Lower leg skin (tissue), 4 donors: ENCODE results near the gene MOGAT3. TPM values are rescaled to one million over a fixed set of nuclear protein-coding genes. Genes with fewer than 3 reads are reported as not detected.
A peak's percentile ranks its signal among the peaks of the same experiment; 100 is the strongest.

ENCODE experiments used
- DNase-seq, 2 donors: peaks; one replicate each; pipeline ENCODE4 v3.0.0-alpha.2; 2019; ENCODE audit warnings: low spot score in 2 of 2
- H3K4me3 ChIP-seq: fragments of 200-600 bp; sonication (generic); 2 replicates; pipeline ENCODE4 v1.5.1; 2017; ENCODE audit warnings: mild to moderate bottlenecking, low read depth; ENCODE audit not compliant: poor library complexity, severe bottlenecking
- POLR2A ChIP-seq, 2 donors: fragments of 450-650 bp; IDR thresholded peaks; one replicate each; pipeline ENCODE4 v1.6.1; 2016 to 2017; ENCODE audit warnings: antibody characterized with exemption in 2 of 2, mild to moderate bottlenecking in 1 of 2, moderate library complexity in 1 of 2
- WGBS, 2 donors: methylation state at CpG; one replicate each; pipeline ENCODE4 v1.1.5; 2018; 5-methylcytosine and 5-hydroxymethylcytosine counted together
- intact Hi-C: fragments of 100-400 bp; cut with DNase I; formaldehyde crosslinking; loops from one replicate; pipeline ENCODE4 v1.15.0; 2023; ENCODE audit warnings: low total_unique reads
- total RNA-seq, 4 donors: library from RNA; depleted of rRNA; stranded (reverse); fragments of >200 nt; gene quantifications; one replicate each; pipeline ENCODE4 v1.1.0, GENCODE V29; 2016
- TF ChIP-seq, protein P1 (sequence below), 3 donors: fragments of 450-650 bp; IDR thresholded peaks; one replicate each; pipeline ENCODE4 v1.5.1; 2016; ENCODE audit warnings: antibody characterized with exemption in 3 of 3, mild to moderate bottlenecking in 3 of 3, moderate library complexity in 2 of 3

Gene MOGAT3
- total RNA-seq, 4 donors from 2014 or later: not detected

DNA sequence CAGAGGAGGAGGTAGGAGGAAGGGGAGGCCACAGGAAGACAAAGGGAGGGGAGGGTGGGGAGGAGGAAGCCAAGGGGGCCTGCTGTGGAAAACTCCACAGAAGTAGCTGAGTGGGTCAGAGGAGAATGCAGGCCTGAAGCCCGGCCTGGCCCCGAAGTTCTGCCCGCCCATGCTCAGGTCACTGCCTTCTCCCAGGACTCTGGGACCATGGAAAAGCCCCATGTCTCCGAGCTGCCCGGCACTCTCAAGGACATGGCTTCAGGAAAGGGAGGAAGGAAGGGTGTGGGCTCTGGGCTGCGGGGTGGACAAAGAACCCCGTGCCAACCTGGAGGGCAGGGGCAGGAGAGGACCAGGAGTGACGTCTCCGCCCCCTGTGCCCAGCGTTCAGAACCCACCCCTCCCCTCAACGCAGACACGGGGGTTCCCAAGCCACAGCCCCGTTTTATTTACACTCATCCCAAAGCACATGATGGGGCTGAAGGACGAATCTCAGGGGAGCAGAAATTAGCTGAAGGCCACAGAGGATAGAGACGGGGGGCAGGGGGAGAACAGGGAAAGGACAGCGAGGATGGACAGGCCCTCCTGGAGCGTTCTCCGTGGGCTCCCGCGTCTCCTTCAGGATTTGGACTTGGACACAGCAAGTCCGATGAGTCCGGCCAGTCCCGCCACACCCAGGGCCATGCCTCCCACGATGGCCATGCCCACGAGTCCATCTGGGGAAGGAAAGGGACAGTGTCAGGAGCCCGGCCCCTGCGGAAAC is 38.5 kb upstream of the MOGAT3 start:
- H3K4me3 ChIP-seq: no peak overlapping the region
- WGBS, 2 donors: 74 to 82% methylated on average over 27 of the region's 27 CpGs
- no peak for DNase-seq
- intact Hi-C loops: no loop called here
- TF ChIP-seq, protein P1, sequence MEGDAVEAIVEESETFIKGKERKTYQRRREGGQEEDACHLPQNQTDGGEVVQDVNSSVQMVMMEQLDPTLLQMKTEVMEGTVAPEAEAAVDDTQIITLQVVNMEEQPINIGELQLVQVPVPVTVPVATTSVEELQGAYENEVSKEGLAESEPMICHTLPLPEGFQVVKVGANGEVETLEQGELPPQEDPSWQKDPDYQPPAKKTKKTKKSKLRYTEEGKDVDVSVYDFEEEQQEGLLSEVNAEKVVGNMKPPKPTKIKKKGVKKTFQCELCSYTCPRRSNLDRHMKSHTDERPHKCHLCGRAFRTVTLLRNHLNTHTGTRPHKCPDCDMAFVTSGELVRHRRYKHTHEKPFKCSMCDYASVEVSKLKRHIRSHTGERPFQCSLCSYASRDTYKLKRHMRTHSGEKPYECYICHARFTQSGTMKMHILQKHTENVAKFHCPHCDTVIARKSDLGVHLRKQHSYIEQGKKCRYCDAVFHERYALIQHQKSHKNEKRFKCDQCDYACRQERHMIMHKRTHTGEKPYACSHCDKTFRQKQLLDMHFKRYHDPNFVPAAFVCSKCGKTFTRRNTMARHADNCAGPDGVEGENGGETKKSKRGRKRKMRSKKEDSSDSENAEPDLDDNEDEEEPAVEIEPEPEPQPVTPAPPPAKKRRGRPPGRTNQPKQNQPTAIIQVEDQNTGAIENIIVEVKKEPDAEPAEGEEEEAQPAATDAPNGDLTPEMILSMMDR (IDR thresholded peaks at IDR 0.05): no peak
- no peak for TF ChIP-seq POLR2A (IDR thresholded peaks at IDR 0.05)

DNA sequence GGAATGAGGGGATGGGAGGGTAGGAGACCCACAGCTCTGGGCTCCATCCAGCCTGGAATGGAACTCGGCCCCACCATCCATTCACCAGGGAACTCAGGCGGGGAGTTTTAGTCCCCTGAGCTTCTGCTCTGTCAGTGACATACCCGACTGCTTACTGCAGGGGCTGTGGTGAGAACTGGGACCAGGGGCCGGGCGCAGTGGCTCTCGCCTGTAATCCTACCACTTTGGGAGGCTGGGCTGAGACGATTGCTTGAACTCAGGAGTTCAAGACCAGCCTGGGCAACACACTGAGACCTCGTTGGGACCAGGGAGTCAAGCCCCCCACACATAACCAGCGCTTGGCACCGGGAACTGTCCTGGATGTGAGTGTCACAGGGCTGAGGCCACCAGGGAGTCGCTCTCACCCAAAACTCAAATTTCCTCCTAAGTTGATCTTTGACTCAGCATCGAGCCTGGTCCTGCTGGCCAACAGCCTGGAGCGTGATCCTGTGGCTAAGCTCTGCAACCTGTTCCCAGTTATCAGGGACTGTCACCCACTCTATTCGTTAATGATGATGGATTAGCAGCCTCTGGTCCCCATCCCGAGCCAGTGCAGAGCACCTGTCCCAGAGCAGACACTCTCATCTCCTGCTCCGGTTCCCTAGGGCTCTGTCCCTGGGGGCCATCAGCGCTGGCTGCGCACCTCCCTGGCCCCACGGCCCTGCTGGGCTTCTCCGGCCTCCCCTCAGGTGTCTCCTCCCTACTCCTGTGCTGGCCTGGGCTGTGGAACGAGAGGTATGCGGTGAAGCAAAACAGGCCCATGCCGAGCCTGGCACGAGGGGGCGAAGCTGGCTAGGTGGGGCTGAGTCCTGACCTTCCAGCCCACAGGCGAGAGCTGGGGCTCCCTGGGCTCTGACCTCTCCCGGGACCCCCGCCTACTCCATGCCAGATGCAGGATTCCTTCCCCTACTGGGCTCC is 37.7 kb upstream of the MOGAT3 start:
- no peak overlapping the region for H3K4me3 ChIP-seq
- TF ChIP-seq, protein P1 (IDR thresholded peaks at IDR 0.05): no peak
- no peak for TF ChIP-seq POLR2A (IDR thresholded peaks at IDR 0.05)
- intact Hi-C loops: no loop called here
- 66 to 68% methylated on average over 16 to 22 of the region's 28 CpGs for WGBS, 2 donors
- no peak for DNase-seq

DNA sequence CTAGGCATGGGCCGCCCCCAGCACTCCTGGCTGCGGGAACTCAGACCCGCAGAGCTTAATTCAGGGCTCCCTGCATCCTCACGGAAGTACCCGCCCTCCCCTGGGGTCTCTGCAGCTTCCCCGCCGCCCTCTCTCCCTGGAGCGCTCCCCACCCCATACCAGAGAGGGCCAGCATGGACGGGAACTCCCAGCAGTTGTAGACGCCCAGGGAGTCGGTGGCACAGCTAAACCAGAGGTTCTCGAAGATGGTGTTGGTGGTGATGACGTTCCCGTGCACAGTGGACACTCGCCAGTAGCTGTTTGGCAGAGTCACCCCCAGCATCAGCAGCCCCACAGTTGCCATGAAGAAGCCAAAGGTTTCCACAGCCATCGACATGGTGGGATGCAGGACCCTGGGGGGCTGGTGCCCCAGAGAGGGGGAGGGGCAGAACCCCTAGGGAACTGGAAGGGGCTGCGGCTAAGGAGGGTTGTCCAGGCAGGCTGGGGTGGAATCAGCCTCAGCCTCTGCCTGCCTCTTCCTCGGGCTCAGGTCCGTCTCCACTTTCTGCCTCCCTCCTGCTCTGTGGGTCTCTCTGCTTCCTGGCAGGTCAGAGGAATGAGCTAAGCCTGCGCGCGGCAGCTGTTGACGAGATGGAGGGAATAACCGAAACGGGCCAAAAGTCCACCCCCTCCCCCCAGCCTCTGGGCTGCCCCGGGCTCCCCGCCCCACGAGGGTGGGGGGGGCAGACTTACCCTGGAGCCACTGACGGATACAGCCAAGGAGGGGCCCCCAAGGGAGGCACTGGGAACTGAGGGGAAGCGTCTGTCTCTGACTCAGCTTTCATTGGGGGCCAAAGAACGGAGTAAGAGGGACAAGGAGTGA is 36.6 kb upstream of the MOGAT3 start, which contains the start of gene CLDN15:
TSS of gene CLDN15 (minus strand) at position 597 of the 862 bp plus-strand sequence. CDS start at position 376, 221 bp downstream.
- peak; percentile 49 to 91 for DNase-seq
- H3K4me3 ChIP-seq: no peak within 1 kb of the TSS
- WGBS, 2 donors: 51 to 61% methylated on average over 23 to 29 of the region's 31 CpGs
- TF ChIP-seq, protein P1 (IDR thresholded peaks at IDR 0.05): no peak
- TF ChIP-seq POLR2A (IDR thresholded peaks at IDR 0.05): no peak
- intact Hi-C loops: no loop called here

DNA sequence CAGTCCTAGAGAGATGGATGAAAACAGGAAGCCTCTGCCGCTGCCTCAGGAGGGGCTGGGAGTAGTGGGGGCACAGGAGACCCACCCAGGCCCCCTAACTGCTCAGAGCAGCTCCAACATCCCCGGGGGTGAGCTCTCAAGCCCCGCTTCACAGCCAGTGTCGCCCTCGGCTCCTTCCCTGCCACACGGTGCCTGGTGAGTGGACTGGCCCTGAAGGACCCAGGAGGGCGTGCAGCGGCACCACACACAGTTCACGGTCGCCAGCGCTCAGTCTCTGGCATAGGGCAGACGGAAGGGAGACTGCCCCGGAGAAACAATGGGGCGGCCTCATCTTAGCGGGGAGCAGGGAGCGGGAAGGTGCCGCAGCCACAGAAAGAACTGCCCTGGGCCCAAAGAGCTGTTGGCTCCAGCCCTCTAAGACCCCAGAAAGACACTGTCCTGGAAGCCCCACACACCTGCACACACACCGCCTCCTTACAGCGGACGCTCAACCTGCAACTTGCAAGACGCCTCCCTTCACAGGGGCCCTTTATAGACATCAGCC is 35.5 kb upstream of the MOGAT3 start:
- DNase-seq: no peak
- H3K4me3 ChIP-seq: no peak overlapping the region
- 81 to 82% methylated on average over 21 of the region's 21 CpGs for WGBS, 2 donors

More for the DNA sequence above, 35.5 kb upstream of the MOGAT3 start:
- no peak for TF ChIP-seq POLR2A (IDR thresholded peaks at IDR 0.05)
- TF ChIP-seq, protein P1 (IDR thresholded peaks at IDR 0.05): no peak
- intact Hi-C loops: no loop called here
